Lung (tissue), 12 donors: ENCODE measurements around the gene C1orf52. TPM values are rescaled to one million over a fixed set of nuclear protein-coding genes. Genes with fewer than 3 reads are reported as not detected.
A peak's percentile ranks its signal among the peaks of the same experiment; 100 is the strongest.

Experiments
- ATAC-seq: fragments of 200-7000 bp; cut with Tn5 transposase; one replicate; pipeline ENCODE4 v1.9.1; 2020; ENCODE audit warnings: moderate number of reproducible peaks; ENCODE audit not compliant: insufficient read depth, low FRiP score
- DNase-seq, 3 donors: peaks; one replicate each; pipeline ENCODE4 v3.0.0-alpha.2; 2013 to 2017
- H3K27ac ChIP-seq, 2 donors: one replicate each; pipeline ENCODE4 v1.5.1; 2013; ENCODE audit warnings: mild to moderate bottlenecking in 2 of 2, moderate library complexity in 2 of 2, control low read depth in 1 of 2, inconsistent platforms in 1 of 2, low read depth in 1 of 2, low read length in 1 of 2
- H3K27me3 ChIP-seq, 3 donors: one replicate each; pipeline ENCODE4 v1.5.1; 2013; ENCODE audit warnings: low read length in 2 of 3; ENCODE audit not compliant: control insufficient read depth in 3 of 3, insufficient read depth in 3 of 3
- H3K36me3 ChIP-seq, 4 donors: one replicate each; pipeline ENCODE4 v1.5.1; 2013; ENCODE audit warnings: low read length in 4 of 4, mild to moderate bottlenecking in 1 of 4, moderate library complexity in 1 of 4; ENCODE audit not compliant: control insufficient read depth in 4 of 4, insufficient read depth in 4 of 4
- H3K4me1 ChIP-seq, 5 donors: one replicate each; pipeline ENCODE4 v1.5.1; 2013; ENCODE audit warnings: low read length in 5 of 5, mild to moderate bottlenecking in 2 of 5, moderate library complexity in 1 of 5; ENCODE audit not compliant: control insufficient read depth in 5 of 5, insufficient read depth in 5 of 5
- H3K4me3 ChIP-seq: one replicate; pipeline ENCODE4 v1.5.1; 2013; ENCODE audit warnings: mild to moderate bottlenecking, control low read depth, moderate library complexity
- H3K9ac ChIP-seq, 2 donors: one replicate each; pipeline ENCODE4 v1.5.1; 2013; ENCODE audit warnings: low read length in 2 of 2, control low read depth in 1 of 2; ENCODE audit not compliant: insufficient read depth in 1 of 2
- H3K9me3 ChIP-seq, 4 donors: one replicate each; pipeline ENCODE4 v1.5.1; 2013; ENCODE audit warnings: low read length in 3 of 4, mild to moderate bottlenecking in 1 of 4, moderate library complexity in 1 of 4; ENCODE audit not compliant: control insufficient read depth in 4 of 4, insufficient read depth in 3 of 4
- CTCF ChIP-seq: IDR thresholded peaks from 2 replicates; pipeline ENCODE4 v1.5.1; 2012; ENCODE audit warnings: mild to moderate bottlenecking; ENCODE audit errors: control extremely low read depth, extremely low read depth
- WGBS, 2 donors: extraction: QIAGEN DNeasy Blood & Tissue Kit; methylation state at CpG; one replicate each; pipeline ENCODE4 v1.1.7; 2013; 5-methylcytosine and 5-hydroxymethylcytosine counted together
- polyA plus RNA-seq, 2 donors: library from polyadenylated mRNA; stranded (reverse); fragments of 200-250 nt; gene quantifications; one replicate each; pipeline ENCODE4 v1.2.1, GENCODE V29; 2013
- total RNA-seq, 2 donors: library from RNA; depleted of rRNA in 1 of 2; stranded (reverse); fragments of >200 nt in 1 of 2; gene quantifications; one replicate each; pipeline ENCODE4 v1.2.1, GENCODE V29; 2014 to 2021
- donor health status: control.
- donor health status: control.
- donor health status: Bipolar disorder and iron deficiency.
- donor health status: healthy.
- donor health status: DM: yes; HTN: yes; CAD: no.

Gene C1orf52
- total and polyA plus RNA-seq, 4 donors, result 18.8 to 38.2 (median 28.3) TPM

GRCh38 chr1:85240643-85241042, 18.8 kb downstream of the C1orf52 start:
- Histone ChIP-seq H3K27me3 (no peaks in the 10 kb centered on the region), H3K4me3 (no peak overlapping the region), H3K9me3 (no peaks in the 10 kb centered on the region), H3K9ac (no peak overlapping the region), H3K27ac (no peak overlapping the region), H3K36me3 (no peaks in the 10 kb centered on the region), H3K4me1 (peaks cover 2 to 43% (median 21%) of the 10 kb centered on the region in 5 donors)
- WGBS, 2 donors, result 0 to 2% methylated on average over 1 of the region's 1 CpG
- ATAC-seq (peak; percentile 53), DNase-seq (peak in 2 of 3 donors; percentile 59 to 78)
- no peak for TF ChIP-seq CTCF

- no peak for TF ChIP-seq CTCF
- H3K27me3 ChIP-seq, result no peaks in the 10 kb centered on the region
- no peaks in the 10 kb centered on the region for H3K36me3 ChIP-seq
- DNase-seq (no peak), ATAC-seq (no peak)
- WGBS, 2 donors, result 21 to 85% methylated on average over 1 of the region's 1 CpG
- no peak overlapping the region for H3K4me3 ChIP-seq
- H3K9me3 ChIP-seq, result no peaks in the 10 kb centered on the region
- peak overlapping the region in 1 of 2 donors; percentile 62 for H3K27ac ChIP-seq
- peaks cover 2 to 38% (median 21%) of the 10 kb centered on the region in 5 donors for H3K4me1 ChIP-seq
- H3K9ac ChIP-seq, result no peak overlapping the region
Observed at GRCh38 chr1:85240174-85240601, 19.3 kb downstream of the C1orf52 start.

- WGBS, 2 donors, result 82 to 84% methylated on average over 1 of the region's 1 CpG
- DNase-seq, result no peak
- H3K27me3 ChIP-seq, result no peaks in the 10 kb centered on the region
- H3K4me1 ChIP-seq, result peaks cover 0 to 17% (median 12%) of the 10 kb centered on the region in 5 donors
- no peaks in the 10 kb centered on the region for H3K9me3 ChIP-seq
- no peak for TF ChIP-seq CTCF
- H3K27ac ChIP-seq, result no peak overlapping the region
- no peaks in the 10 kb centered on the region for H3K36me3 ChIP-seq
- H3K9ac ChIP-seq, result no peak overlapping the region
- ATAC-seq, result no peak
- no peak overlapping the region for H3K4me3 ChIP-seq
Observed at GRCh38 chr1:85237613-85238012, 21.8 kb downstream of the C1orf52 start.
